Right lobe of liver (tissue), 6 donors: ENCODE data around the gene CRYBA4. TPM values are rescaled to one million over a fixed set of nuclear protein-coding genes. Genes with fewer than 3 reads are reported as not detected.
"Not testable (repeated sequence)": the region's sequence is repeated elsewhere in the genome, so short reads cannot be mapped to it uniquely, and the experiment has no call there.

Experiments
- ATAC-seq, 4 donors: fragments of 200-7000 bp; cut with Tn5 transposase; one replicate each; pipeline ENCODE4 v1.9.1; 2020; ENCODE audit warnings: mild to moderate bottlenecking in 4 of 4, moderate library complexity in 4 of 4
- DNase-seq, 3 donors: peaks; one replicate each; pipeline ENCODE4 v3.0.0-alpha.2; 2020
- H3K27ac ChIP-seq, 3 donors: fragments of 200-600 bp; one replicate each; pipeline ENCODE4 v1.8.0; 2022
- H3K27me3 ChIP-seq, 2 donors: fragments of 200-600 bp; one replicate each; pipeline ENCODE4 v1.8.0; 2022
- H3K36me3 ChIP-seq, 4 donors: fragments of 200-600 bp; sonication (generic) in 1 of 4; one replicate each; pipeline versions ENCODE4 v1.5.1 to v1.8.0; 2017 to 2022; ENCODE audit warnings: control low read depth in 1 of 4
- H3K4me1 ChIP-seq, 4 donors: fragments of 200-600 bp; sonication (generic) in 1 of 4; one replicate each; pipeline versions ENCODE4 v1.5.1 to v1.8.0; 2017 to 2022; ENCODE audit warnings: control low read depth in 1 of 4
- H3K4me3 ChIP-seq, 3 donors: fragments of 200-600 bp; one replicate each; pipeline ENCODE4 v1.8.0; 2022
- H3K9me3 ChIP-seq, 4 donors: fragments of 200-600 bp; sonication (generic) in 1 of 4; one replicate each; pipeline versions ENCODE4 v1.5.1 to v1.8.0; 2017 to 2022; ENCODE audit warnings: control low read depth in 1 of 4
- POLR2A ChIP-seq: fragments of 450-650 bp; IDR thresholded peaks from one replicate; pipeline ENCODE4 v1.6.1; 2017; ENCODE audit warnings: antibody characterized with exemption, mild to moderate bottlenecking
- WGBS: methylation state at CpG from one replicate; pipeline ENCODE4 v1.1.6; 2018; ENCODE audit warnings: low coverage, low lambda C conversion rate; ENCODE audit not compliant: insufficient coverage; ENCODE audit errors: missing lambda C conversion rate; 5-methylcytosine and 5-hydroxymethylcytosine counted together
- intact Hi-C, 2 donors: fragments of 100-400 bp; cut with DNase I; formaldehyde crosslinking; loops; one replicate each; pipeline versions ENCODE4 v1.11.2 to v1.14.1; 2022
- total RNA-seq, 6 experiments: library from RNA; depleted of rRNA in 2 of 6; stranded (reverse); fragments of >200 nt in 2 of 6; fragmentation: NEBNext Ultra II Directional in 3 of 6; extraction: Animal tissue kit (Norgen Biotek cat#: 25700) in 3 of 6; gene quantifications; one replicate each; pipeline versions ENCODE4 v1.1.0 to v1.2.4, GENCODE V29; 2016 to 2023
- TF ChIP-seq, protein P1 (sequence below), 4 donors: fragments of 200-600 bp in 3 of 4; fragments of 450-650 bp in 1 of 4; IDR thresholded peaks; one replicate each; pipeline versions ENCODE4 v1.5.1 to v1.8.0; 2016 to 2022; ENCODE audit warnings: antibody characterized with exemption in 4 of 4, mild to moderate bottlenecking in 2 of 4
- donor health status: DM: no; HTN: yes; CAD: no.
- donor health status: DM: no; HTN: no; CAD: no.
- donor health status: DM: no; HTN: no; CAD: no.
- donor health status: DM: no; HTN: yes; CAD: no.
- donor health status: DM: no; HTN: yes; CAD: no.

Gene CRYBA4
- total RNA-seq, 6 experiments from 2014 or later = not detected

GRCh38 chr22:26610072-26610958 lies 11.4 kb upstream of the CRYBA4 start:
- intact Hi-C loops = no loop called here
- Histone ChIP-seq H3K27ac (no peak overlapping the region), H3K36me3 (no peaks in the 10 kb centered on the region), H3K9me3 (no peaks in the 10 kb centered on the region), H3K4me1 (no peaks in the 10 kb centered on the region), H3K4me3 (no peak overlapping the region), H3K27me3 (no peaks in the 10 kb centered on the region)
- TF ChIP-seq, protein P1, sequence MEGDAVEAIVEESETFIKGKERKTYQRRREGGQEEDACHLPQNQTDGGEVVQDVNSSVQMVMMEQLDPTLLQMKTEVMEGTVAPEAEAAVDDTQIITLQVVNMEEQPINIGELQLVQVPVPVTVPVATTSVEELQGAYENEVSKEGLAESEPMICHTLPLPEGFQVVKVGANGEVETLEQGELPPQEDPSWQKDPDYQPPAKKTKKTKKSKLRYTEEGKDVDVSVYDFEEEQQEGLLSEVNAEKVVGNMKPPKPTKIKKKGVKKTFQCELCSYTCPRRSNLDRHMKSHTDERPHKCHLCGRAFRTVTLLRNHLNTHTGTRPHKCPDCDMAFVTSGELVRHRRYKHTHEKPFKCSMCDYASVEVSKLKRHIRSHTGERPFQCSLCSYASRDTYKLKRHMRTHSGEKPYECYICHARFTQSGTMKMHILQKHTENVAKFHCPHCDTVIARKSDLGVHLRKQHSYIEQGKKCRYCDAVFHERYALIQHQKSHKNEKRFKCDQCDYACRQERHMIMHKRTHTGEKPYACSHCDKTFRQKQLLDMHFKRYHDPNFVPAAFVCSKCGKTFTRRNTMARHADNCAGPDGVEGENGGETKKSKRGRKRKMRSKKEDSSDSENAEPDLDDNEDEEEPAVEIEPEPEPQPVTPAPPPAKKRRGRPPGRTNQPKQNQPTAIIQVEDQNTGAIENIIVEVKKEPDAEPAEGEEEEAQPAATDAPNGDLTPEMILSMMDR (IDR thresholded peaks at IDR 0.05) = no peak
- TF ChIP-seq POLR2A = no peak
- 67% methylated on average over 5 of the region's 12 CpGs for WGBS
- DNase-seq = no peak
- ATAC-seq = peak in 2 of 4 donors; percentile 14 to 30

DNA sequence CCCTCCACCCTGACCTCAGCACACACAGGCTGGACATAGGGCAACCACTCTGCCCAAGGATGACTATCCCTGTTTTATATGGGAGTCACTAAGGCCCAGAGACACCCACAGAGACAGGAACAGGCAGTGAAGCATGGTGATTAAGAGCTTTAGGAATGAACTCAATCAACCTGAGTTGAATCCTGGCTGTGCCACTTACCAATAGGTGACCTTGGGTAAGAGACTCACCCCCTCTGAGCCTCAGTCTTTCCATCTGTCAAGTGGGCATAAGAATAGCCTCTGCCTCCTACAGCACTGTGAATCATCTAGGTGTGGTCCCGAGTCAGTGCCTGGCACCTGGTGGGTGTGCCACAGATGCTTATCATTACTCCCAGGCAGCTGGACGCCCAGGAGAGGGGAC lies 10.8 kb upstream of the CRYBA4 start:
- Histone ChIP-seq H3K4me3 (no peak overlapping the region), H3K27me3 (no peaks in the 10 kb centered on the region), H3K9me3 (no peaks in the 10 kb centered on the region), H3K27ac (no peak overlapping the region), H3K36me3 (no peaks in the 10 kb centered on the region), H3K4me1 (no peaks in the 10 kb centered on the region)
- TF ChIP-seq, protein P1 (IDR thresholded peaks at IDR 0.05) = no peak
- no peak for TF ChIP-seq POLR2A
- WGBS = no CpG with 5 or more reads among the region's 2 CpGs
- no peak for DNase-seq
- ATAC-seq = no peak
- intact Hi-C loops = no loop called here

DNA sequence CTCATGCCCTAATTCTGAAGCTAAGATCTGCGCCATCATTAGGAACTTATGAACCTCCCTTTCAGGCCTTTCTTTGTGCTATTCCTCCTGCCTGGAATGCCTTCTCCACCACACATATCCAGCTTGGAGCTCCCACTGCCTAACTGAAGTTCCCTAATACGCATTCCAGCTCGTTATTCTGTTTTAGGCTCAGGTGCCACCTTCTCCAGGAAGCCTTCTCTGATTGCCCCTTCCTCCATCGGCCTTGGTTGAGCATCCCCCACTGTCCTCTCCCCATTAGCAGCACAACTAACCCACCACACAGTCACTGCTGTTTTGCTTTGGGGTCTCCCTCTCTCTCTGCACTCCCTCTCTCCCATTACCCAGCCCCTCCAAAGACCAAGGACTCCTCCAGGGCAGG lies 9.1 kb upstream of the CRYBA4 start:
- ATAC-seq (no peak), DNase-seq (no peak)
- TF ChIP-seq POLR2A = no peak
- TF ChIP-seq, protein P1 (IDR thresholded peaks at IDR 0.05) = no peak
- no peak overlapping the region for H3K4me3 ChIP-seq
- H3K4me1 ChIP-seq = no peaks in the 10 kb centered on the region
- no peaks in the 10 kb centered on the region for H3K9me3 ChIP-seq
- intact Hi-C loops = no loop called here
- no peaks in the 10 kb centered on the region for H3K27me3 ChIP-seq
- 81% methylated on average over 4 of the region's 4 CpGs for WGBS
- no peaks in the 10 kb centered on the region for H3K36me3 ChIP-seq
- H3K27ac ChIP-seq = no peak overlapping the region

DNA sequence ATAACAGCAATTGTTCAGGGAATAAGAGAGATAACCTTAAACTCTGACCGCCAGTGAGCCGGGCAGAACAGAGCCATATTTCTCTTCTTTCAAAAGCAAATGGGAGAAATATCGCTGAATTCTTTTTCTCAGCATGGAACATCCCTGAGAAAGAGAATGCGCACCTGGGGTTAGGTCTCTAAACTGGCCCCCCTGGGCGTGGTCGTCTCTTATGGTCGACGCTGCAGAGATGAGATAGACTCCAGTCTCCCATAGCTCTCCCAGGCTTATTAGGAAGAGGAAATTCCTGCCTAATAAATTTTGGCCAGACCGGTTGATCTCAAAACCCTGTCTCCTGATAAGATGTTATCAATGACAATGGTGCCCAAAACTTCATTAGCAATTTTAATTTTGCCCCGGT lies 8.0 kb upstream of the CRYBA4 start:
- H3K9me3 ChIP-seq, intact Hi-C loops, H3K36me3 ChIP-seq, H3K4me3 ChIP-seq, H3K4me1 ChIP-seq, H3K27me3 ChIP-seq, ATAC-seq, H3K27ac ChIP-seq, DNase-seq: not testable (repeated sequence)
- 20% methylated on average over 5 of the region's 10 CpGs for WGBS

- DNase-seq (no peak), ATAC-seq (no peak)
- WGBS = 53% methylated on average over 14 of the region's 14 CpGs
- Histone ChIP-seq H3K4me3 (no peak overlapping the region), H3K9me3 (no peaks in the 10 kb centered on the region), H3K36me3 (no peaks in the 10 kb centered on the region), H3K4me1 (no peaks in the 10 kb centered on the region), H3K27ac (no peak overlapping the region), H3K27me3 (no peaks in the 10 kb centered on the region)
- intact Hi-C loops = no loop called here
- TF ChIP-seq, protein P1 (IDR thresholded peaks at IDR 0.05) = no peak
- TF ChIP-seq POLR2A = no peak
These were observed 7.4 kb upstream of the CRYBA4 start for GRCh38 chr22:26614322-26614721.
